Sigmoid colon (tissue), 7 donors: ENCODE measurements around the gene UBE3A. TPM values are rescaled to one million over a fixed set of nuclear protein-coding genes. Genes with fewer than 3 reads are reported as not detected.
"Not testable (repeated sequence)": the region's sequence is repeated elsewhere in the genome, so short reads cannot be mapped to it uniquely, and the experiment has no call there.

ENCODE experiments used
- DNase-seq: peaks from one replicate; pipeline ENCODE4 v3.0.0-alpha.2; 2019
- H3K27ac ChIP-seq, 4 donors: fragments of 200-600 bp; sonication (generic); one replicate each; pipeline ENCODE4 v1.5.1; 2016 to 2019; ENCODE audit warnings: mild to moderate bottlenecking in 1 of 4
- H3K27me3 ChIP-seq, 3 donors: fragments of 200-600 bp; sonication (generic); one replicate each; pipeline ENCODE4 v1.5.1; 2019; ENCODE audit warnings: mild to moderate bottlenecking in 1 of 3
- H3K36me3 ChIP-seq, 4 donors: fragments of 200-600 bp; sonication (generic); one replicate each; pipeline ENCODE4 v1.5.1; 2016 to 2019
- H3K4me1 ChIP-seq, 4 donors: fragments of 200-600 bp; sonication (generic); one replicate each; pipeline ENCODE4 v1.5.1; 2017 to 2019
- H3K4me3 ChIP-seq, 4 donors: fragments of 200-600 bp; sonication (generic); one replicate each; pipeline ENCODE4 v1.5.1; 2017 to 2019; ENCODE audit warnings: mild to moderate bottlenecking in 2 of 4, moderate library complexity in 1 of 4
- H3K9me3 ChIP-seq, 4 donors: fragments of 200-600 bp in 3 of 4; sonication (generic) in 3 of 4; one replicate each; pipeline versions ENCODE4 v1.5.1 to v1.6.1; 2013 to 2019
- CTCF ChIP-seq, 4 experiments: fragments of 450-650 bp in 3 of 4; fragments of 200-600 bp in 1 of 4; IDR thresholded peaks; one replicate each; pipeline ENCODE4 v1.5.1; 2016 to 2019; ENCODE audit warnings: antibody characterized with exemption in 4 of 4, mild to moderate bottlenecking in 3 of 4, moderate library complexity in 2 of 4
- EP300 ChIP-seq, 4 donors: sonication (generic); formaldehyde crosslinking; IDR thresholded peaks; one replicate each; pipeline ENCODE4 v1.6.1; 2017; ENCODE audit warnings: antibody characterized with exemption in 4 of 4
- POLR2A ChIP-seq, 2 donors: fragments of 450-650 bp; IDR thresholded peaks; one replicate each; pipeline ENCODE4 v1.6.1; 2016; ENCODE audit warnings: antibody characterized with exemption in 2 of 2, mild to moderate bottlenecking in 2 of 2, moderate library complexity in 2 of 2
- POLR2AphosphoS5 ChIP-seq, 4 donors: sonication (generic); formaldehyde crosslinking; IDR thresholded peaks; one replicate each; pipeline ENCODE4 v1.6.1; 2017; ENCODE audit warnings: antibody characterized with exemption in 4 of 4
- WGBS, 2 donors: extraction: QIAGEN DNeasy Blood & Tissue Kit; methylation state at CpG; one replicate each; pipeline ENCODE4 v1.1.7; 2013; 5-methylcytosine and 5-hydroxymethylcytosine counted together
- intact Hi-C: fragments of 100-400 bp; cut with DNase I; formaldehyde crosslinking; loops from one replicate; pipeline ENCODE4 v1.15.1; 2023
- polyA plus RNA-seq, 3 donors: library from polyadenylated mRNA; stranded (reverse); fragments of 200-250 nt; gene quantifications; one replicate each; pipeline ENCODE4 v1.2.3, GENCODE V29; 2013
- total RNA-seq, 4 donors: library from RNA; depleted of rRNA; stranded (reverse); fragments of >200 nt; gene quantifications; one replicate each; pipeline ENCODE4 v1.1.0, GENCODE V29; 2016
- donor health status: healthy with polysubstance abuse.
- donor health status: Bipolar disorder and iron deficiency.
- donor health status: healthy.

The UBE3A gene
- total and polyA plus RNA-seq, 7 donors, result 12.6 to 103 (median 70.9) TPM

- Histone ChIP-seq H3K4me3 (no peak overlapping the region), H3K4me1 (peaks cover 0 to 50% (median 31%) of the 10 kb centered on the region in 4 donors), H3K9me3 (no peaks in the 10 kb centered on the region), H3K27ac (no peak overlapping the region), H3K27me3 (no peaks in the 10 kb centered on the region), H3K36me3 (no peaks in the 10 kb centered on the region)
- TF ChIP-seq POLR2A (IDR thresholded peaks at IDR 0.05), result no peak
- no peak for TF ChIP-seq POLR2AphosphoS5 (IDR thresholded peaks at IDR 0.05)
- no peak for TF ChIP-seq CTCF (IDR thresholded peaks at IDR 0.05)
- no peak for TF ChIP-seq EP300 (IDR thresholded peaks at IDR 0.05)
- DNase-seq, result no peak
- WGBS, 2 donors, result 98 to 100% methylated on average over 1 of the region's 1 CpG
- intact Hi-C loops, result no loop called here
Measured at GRCh38 chr15:25415217-25415616, 23.6 kb downstream of the UBE3A start.

- no peak for TF ChIP-seq CTCF (IDR thresholded peaks at IDR 0.05)
- no peak for TF ChIP-seq POLR2AphosphoS5 (IDR thresholded peaks at IDR 0.05)
- no peak for TF ChIP-seq POLR2A (IDR thresholded peaks at IDR 0.05)
- no peak for TF ChIP-seq EP300 (IDR thresholded peaks at IDR 0.05)
- Histone ChIP-seq H3K27me3 (no peaks in the 10 kb centered on the region), H3K36me3 (no peaks in the 10 kb centered on the region), H3K4me3 (no peak overlapping the region), H3K4me1 (peaks cover 0 to 67% (median 48%) of the 10 kb centered on the region in 4 donors), H3K27ac (no peak overlapping the region), H3K9me3 (no peaks in the 10 kb centered on the region)
- intact Hi-C loops, result no loop called here
- WGBS, 2 donors, result 93 to 94% methylated on average over 2 of the region's 2 CpGs
- DNase-seq, result no peak
Measured at GRCh38 chr15:25410649-25411048, 28.2 kb downstream of the UBE3A start.

- H3K9me3 ChIP-seq, intact Hi-C loops, H3K27me3 ChIP-seq, H3K36me3 ChIP-seq, H3K4me3 ChIP-seq, DNase-seq, H3K27ac ChIP-seq: not testable (repeated sequence)
- 76 to 84% methylated on average over 4 of the region's 4 CpGs for WGBS, 2 donors
- H3K4me1 ChIP-seq, result peaks cover 0 to 59% (median 43%) of the 10 kb centered on the region in 4 donors
Measured at GRCh38 chr15:25409731-25410130, 29.1 kb downstream of the UBE3A start.

DNA sequence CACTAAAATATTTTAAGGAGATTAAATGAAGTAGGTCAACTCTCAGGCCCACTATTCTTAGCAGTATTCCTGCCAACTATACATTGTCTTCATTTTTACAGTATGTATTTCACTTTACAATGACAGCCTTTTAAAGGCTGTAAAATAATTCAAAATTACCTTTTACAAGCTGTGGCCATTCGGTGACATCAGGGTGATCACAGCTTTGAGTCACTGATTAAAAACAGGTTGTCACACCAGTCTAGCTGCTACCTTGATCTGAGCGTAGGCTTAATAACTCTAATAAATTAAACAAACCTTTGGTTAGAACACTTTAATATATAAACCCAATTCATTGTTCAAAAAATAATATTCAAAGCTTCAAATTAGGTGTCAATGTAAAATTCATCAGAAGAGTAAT lies 29.9 kb downstream of the UBE3A start:
- TF ChIP-seq POLR2AphosphoS5 (IDR thresholded peaks at IDR 0.05) (no peak), CTCF (IDR thresholded peaks at IDR 0.05) (no peak), EP300 (IDR thresholded peaks at IDR 0.05) (no peak), POLR2A (IDR thresholded peaks at IDR 0.05) (no peak)
- no peaks in the 10 kb centered on the region for H3K27me3 ChIP-seq
- intact Hi-C loops, result no loop called here
- H3K9me3 ChIP-seq, result no peaks in the 10 kb centered on the region
- WGBS, 2 donors, result 19 to 68% methylated on average over 2 of the region's 2 CpGs
- H3K4me3 ChIP-seq, result no peak overlapping the region
- peaks cover 0 to 51% (median 39%) of the 10 kb centered on the region in 4 donors for H3K4me1 ChIP-seq
- DNase-seq, result no peak
- H3K27ac ChIP-seq, result no peak overlapping the region
- H3K36me3 ChIP-seq, result peaks cover 0 to 13% (median 0%) of the 10 kb centered on the region in 4 donors

DNA sequence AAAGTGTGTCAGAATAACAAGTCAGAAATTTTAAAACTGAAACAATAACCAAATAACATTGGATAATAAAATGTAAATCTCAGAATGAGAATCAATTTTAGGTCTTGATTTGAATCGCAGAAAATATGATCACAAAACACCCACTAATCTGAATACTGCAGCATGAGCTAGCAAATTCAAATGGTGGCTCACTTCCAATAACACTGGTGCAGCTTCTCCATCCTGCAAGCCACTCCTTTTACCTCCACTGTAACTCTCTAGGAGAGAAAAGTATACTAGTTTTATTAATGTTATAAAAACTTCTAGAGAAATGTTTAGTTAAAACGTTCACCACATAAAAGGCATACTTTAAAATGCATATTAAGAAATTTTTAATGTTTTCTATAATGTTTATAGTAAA lies 30.4 kb downstream of the UBE3A start:
- DNase-seq, result no peak
- Histone ChIP-seq H3K4me1 (peaks cover 0 to 50% (median 38%) of the 10 kb centered on the region in 4 donors), H3K36me3 (peaks cover 0 to 18% (median 1%) of the 10 kb centered on the region in 4 donors), H3K9me3 (no peaks in the 10 kb centered on the region), H3K27ac (peak overlapping the region in 1 of 4 donors; percentile 18), H3K4me3 (no peak overlapping the region), H3K27me3 (no peaks in the 10 kb centered on the region)
- no peak for TF ChIP-seq POLR2AphosphoS5 (IDR thresholded peaks at IDR 0.05)
- no peak for TF ChIP-seq CTCF (IDR thresholded peaks at IDR 0.05)
- TF ChIP-seq POLR2A (IDR thresholded peaks at IDR 0.05), result no peak
- no peak for TF ChIP-seq EP300 (IDR thresholded peaks at IDR 0.05)
- 28 to 58% methylated on average over 2 of the region's 2 CpGs for WGBS, 2 donors
- intact Hi-C loops, result no loop called here
